GM12878 (cell line): ENCODE data around the gene C2. TPM values are rescaled to one million over a fixed set of nuclear protein-coding genes. Genes with fewer than 3 reads are reported as not detected.

Experiments
- EGR1 ChIP-seq, 2 experiments: IDR thresholded peaks; 1 replicate in 1 of 2; 2 replicates in 1 of 2; pipeline ENCODE4 v1.6.1; 2011 to 2012; ENCODE audit warnings: low read depth in 2 of 2, low read length in 2 of 2, borderline replicate concordance in 1 of 2, mild to moderate bottlenecking in 1 of 2, moderate library complexity in 1 of 2
- FOXM1 ChIP-seq: IDR thresholded peaks from 2 replicates; pipeline ENCODE4 v1.6.1; 2012; ENCODE audit warnings: low read depth, mild to moderate bottlenecking, inconsistent platforms, low read length, moderate library complexity
- JUNB ChIP-seq: IDR thresholded peaks from 2 replicates; pipeline ENCODE4 v1.6.1; 2016; ENCODE audit warnings: antibody characterized with exemption, mild to moderate bottlenecking
- MYB ChIP-seq: fragments of 150-350 bp; IDR thresholded peaks from 2 replicates; pipeline ENCODE4 v1.6.1; 2014; ENCODE audit warnings: mild to moderate bottlenecking, low read depth, low read length, borderline replicate concordance
- NBN ChIP-seq: fragments of 450-650 bp; IDR thresholded peaks from 2 replicates; pipeline ENCODE4 v1.6.1; 2016
- NFYA ChIP-seq: IDR thresholded peaks from 2 replicates; pipeline ENCODE4 v1.6.1; 2011; ENCODE audit warnings: low read depth, mild to moderate bottlenecking, low read length, improper control_type of control experiment, borderline replicate concordance
- NRF1 ChIP-seq: conservative IDR thresholded peaks from 2 replicates; pipeline ENCODE4 v1.6.1; 2011; ENCODE audit warnings: mild to moderate bottlenecking, low read depth, low read length, improper control_type of control experiment
- RAD51 ChIP-seq: fragments of 450-650 bp; IDR thresholded peaks from 2 replicates; pipeline ENCODE4 v1.6.1; 2016; ENCODE audit warnings: moderate library complexity, mild to moderate bottlenecking, inconsistent platforms
- RELA ChIP-seq: fragments of 450-650 bp; IDR thresholded peaks from 2 replicates; pipeline ENCODE4 v1.8.0; 2014; ENCODE audit warnings: borderline replicate concordance; ENCODE audit not compliant: partially characterized antibody
- RUNX3 ChIP-seq: IDR thresholded peaks from 2 replicates; pipeline ENCODE4 v1.6.1; 2012; ENCODE audit warnings: low read length, inconsistent platforms
- SP1 ChIP-seq: IDR thresholded peaks from one replicate; pipeline ENCODE4 v1.6.1; 2011; ENCODE audit warnings: low read depth, low read length
- TCF3 ChIP-seq: IDR thresholded peaks from 2 replicates; pipeline ENCODE4 v1.6.1; 2012; ENCODE audit warnings: low read depth, mild to moderate bottlenecking, low read length, borderline replicate concordance; ENCODE audit not compliant: insufficient read depth
- polyA plus RNA-seq, 11 experiments: library from polyadenylated mRNA; depleted of rRNA in 4 of 11; unstranded in 6 of 11; stranded (reverse) in 5 of 11; fragments of >200 nt; fragmentation: Nextera tagmentation in 4 of 11; fragmentation: Illumina TruSeq in 1 of 11; extraction: Ambion mirVana in 4 of 11; extraction: Trizol in 1 of 11; gene quantifications; 1 replicate in 1 of 11; 2 replicates in 10 of 11; pipeline versions ENCODE4 v1.2.1 to v1.2.3, GENCODE V29; 2011 to 2016; ENCODE audit warnings: inconsistent platforms in 2 of 11, missing spikeins in 2 of 11, low read depth in 1 of 11
- total RNA-seq, 4 experiments: library from RNA; depleted of rRNA in 3 of 4; stranded (reverse); fragments of >200 nt in 3 of 4; fragmentation: Illumina TruSeq in 1 of 4; extraction: Trizol in 1 of 4; gene quantifications; 2 replicates each; pipeline versions ENCODE4 v1.2.1 to v1.2.3, GENCODE V29; 2013 to 2021
- TF ChIP-seq, protein P1 (sequence below): IDR thresholded peaks from 2 replicates; pipeline ENCODE4 v1.6.1; 2011; ENCODE audit warnings: mild to moderate bottlenecking, low read depth, low read length, moderate library complexity; ENCODE audit not compliant: insufficient replicate concordance
- TF ChIP-seq, protein P2 (sequence below), 3 experiments: IDR thresholded peaks in 2 of 3; conservative IDR thresholded peaks in 1 of 3; 2 replicates each; pipeline ENCODE4 v1.5.1; 2011; ENCODE audit warnings: low read depth in 3 of 3, low read length in 3 of 3, mild to moderate bottlenecking in 3 of 3, control low read depth in 2 of 3, moderate library complexity in 2 of 3, inconsistent platforms in 1 of 3, mixed read lengths in 1 of 3; ENCODE audit not compliant: control insufficient read depth in 2 of 3, insufficient read depth in 1 of 3; ENCODE audit errors: extremely low read depth in 1 of 3
- TF ChIP-seq, protein P3 (sequence below): IDR thresholded peaks from 2 replicates; pipeline ENCODE4 v1.6.1; 2012; ENCODE audit warnings: low read length, inconsistent platforms
- TF ChIP-seq, protein P4 (sequence below): fragments of 450-650 bp; IDR thresholded peaks from 2 replicates; pipeline ENCODE4 v1.6.1; 2017; ENCODE audit warnings: mild to moderate bottlenecking
- TF ChIP-seq, protein P5 (sequence below): fragments of 450-650 bp; conservative IDR thresholded peaks from 2 replicates; pipeline ENCODE4 v1.6.1; 2017; ENCODE audit warnings: mild to moderate bottlenecking, moderate library complexity

The C2 gene
- total and polyA plus RNA-seq, 10 of the 15 experiments (the other 5 are each of a cell fraction or from before 2014, with no cell fraction given) = 0.06 to 0.97 (median 0.21) TPM; not detected in 5

DNA sequence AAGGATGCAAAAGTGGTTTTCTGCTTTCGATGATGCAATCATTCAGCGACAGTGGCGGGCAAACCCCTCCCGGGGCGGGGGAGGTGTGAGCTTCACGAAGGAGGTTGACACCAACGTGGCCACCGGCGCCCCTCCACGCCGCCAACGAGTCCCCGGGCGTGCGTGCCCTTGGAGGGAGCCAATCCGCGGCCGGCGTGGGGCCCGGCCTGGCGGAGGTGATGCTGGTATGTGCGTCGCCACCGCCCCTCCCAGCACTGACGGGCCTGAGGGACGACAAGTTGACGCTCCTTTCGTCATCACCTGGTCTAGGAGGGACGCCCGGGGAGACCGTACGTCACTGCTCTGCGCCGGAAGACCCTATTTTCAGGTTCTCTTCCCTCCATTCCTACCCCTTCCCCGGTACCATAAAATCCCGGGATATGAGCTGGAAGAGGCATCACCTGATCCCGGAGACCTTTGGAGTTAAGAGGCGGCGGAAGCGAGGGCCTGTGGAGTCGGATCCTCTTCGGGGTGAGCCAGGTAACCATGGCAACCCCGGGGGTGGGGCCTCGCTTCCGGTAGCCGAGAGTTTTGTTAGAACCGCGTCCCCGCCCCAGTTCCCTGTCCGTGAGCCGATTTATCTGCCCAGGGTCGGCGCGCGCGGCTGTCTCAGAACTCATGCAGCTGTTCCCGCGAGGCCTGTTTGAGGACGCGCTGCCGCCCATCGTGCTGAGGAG, 44.6 kb downstream of the C2 start, which contains the start of gene DXO (continued):
- TF ChIP-seq, protein P1, sequence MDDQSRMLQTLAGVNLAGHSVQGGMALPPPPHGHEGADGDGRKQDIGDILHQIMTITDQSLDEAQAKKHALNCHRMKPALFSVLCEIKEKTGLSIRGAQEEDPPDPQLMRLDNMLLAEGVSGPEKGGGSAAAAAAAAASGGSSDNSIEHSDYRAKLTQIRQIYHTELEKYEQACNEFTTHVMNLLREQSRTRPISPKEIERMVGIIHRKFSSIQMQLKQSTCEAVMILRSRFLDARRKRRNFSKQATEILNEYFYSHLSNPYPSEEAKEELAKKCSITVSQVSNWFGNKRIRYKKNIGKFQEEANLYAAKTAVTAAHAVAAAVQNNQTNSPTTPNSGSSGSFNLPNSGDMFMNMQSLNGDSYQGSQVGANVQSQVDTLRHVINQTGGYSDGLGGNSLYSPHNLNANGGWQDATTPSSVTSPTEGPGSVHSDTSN = no peak
- TF ChIP-seq MYB (peak; percentile 21; the same call in 1 of the 2 replicates), TCF3 (0 out of 2 replicates have a peak, but pooled peaks have one; percentile 26), RELA (peak; percentile 85), NRF1 (0 out of 2 replicates have a peak, but pooled peaks have one; percentile 2), RAD51 (no peak; the same call in 1 of the 2 replicates), SP1 (peak; percentile 74), NFYA (no peak), RUNX3 (peak; percentile 91; the same call in 1 of the 2 replicates), JUNB (no peak; the same call in 1 of the 2 replicates), NBN (peak; percentile 100), EGR1 (IDR thresholded peaks at IDR 0.05; ENCODE audit: borderline replicate concordance in 1 of 2, low read depth in 2 of 2, low read length in 2 of 2) (peak; percentile 2 to 33; a peak in 2 of 3 replicates), FOXM1 (no peak)
- TF ChIP-seq, protein P2, sequence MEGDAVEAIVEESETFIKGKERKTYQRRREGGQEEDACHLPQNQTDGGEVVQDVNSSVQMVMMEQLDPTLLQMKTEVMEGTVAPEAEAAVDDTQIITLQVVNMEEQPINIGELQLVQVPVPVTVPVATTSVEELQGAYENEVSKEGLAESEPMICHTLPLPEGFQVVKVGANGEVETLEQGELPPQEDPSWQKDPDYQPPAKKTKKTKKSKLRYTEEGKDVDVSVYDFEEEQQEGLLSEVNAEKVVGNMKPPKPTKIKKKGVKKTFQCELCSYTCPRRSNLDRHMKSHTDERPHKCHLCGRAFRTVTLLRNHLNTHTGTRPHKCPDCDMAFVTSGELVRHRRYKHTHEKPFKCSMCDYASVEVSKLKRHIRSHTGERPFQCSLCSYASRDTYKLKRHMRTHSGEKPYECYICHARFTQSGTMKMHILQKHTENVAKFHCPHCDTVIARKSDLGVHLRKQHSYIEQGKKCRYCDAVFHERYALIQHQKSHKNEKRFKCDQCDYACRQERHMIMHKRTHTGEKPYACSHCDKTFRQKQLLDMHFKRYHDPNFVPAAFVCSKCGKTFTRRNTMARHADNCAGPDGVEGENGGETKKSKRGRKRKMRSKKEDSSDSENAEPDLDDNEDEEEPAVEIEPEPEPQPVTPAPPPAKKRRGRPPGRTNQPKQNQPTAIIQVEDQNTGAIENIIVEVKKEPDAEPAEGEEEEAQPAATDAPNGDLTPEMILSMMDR (IDR thresholded peaks at IDR 0.05 in 2 of 3, conservative IDR thresholded peaks at IDR 0.05 in 1 of 3; ENCODE audit: control insufficient read depth in 2 of 3, extremely low read depth in 1 of 3, insufficient read depth in 1 of 3, low read depth in 3 of 3, low read length in 3 of 3) = no peak
- TF ChIP-seq, protein P3, sequence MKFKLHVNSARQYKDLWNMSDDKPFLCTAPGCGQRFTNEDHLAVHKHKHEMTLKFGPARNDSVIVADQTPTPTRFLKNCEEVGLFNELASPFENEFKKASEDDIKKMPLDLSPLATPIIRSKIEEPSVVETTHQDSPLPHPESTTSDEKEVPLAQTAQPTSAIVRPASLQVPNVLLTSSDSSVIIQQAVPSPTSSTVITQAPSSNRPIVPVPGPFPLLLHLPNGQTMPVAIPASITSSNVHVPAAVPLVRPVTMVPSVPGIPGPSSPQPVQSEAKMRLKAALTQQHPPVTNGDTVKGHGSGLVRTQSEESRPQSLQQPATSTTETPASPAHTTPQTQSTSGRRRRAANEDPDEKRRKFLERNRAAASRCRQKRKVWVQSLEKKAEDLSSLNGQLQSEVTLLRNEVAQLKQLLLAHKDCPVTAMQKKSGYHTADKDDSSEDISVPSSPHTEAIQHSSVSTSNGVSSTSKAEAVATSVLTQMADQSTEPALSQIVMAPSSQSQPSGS = peak; percentile 96
- TF ChIP-seq, protein P4, sequence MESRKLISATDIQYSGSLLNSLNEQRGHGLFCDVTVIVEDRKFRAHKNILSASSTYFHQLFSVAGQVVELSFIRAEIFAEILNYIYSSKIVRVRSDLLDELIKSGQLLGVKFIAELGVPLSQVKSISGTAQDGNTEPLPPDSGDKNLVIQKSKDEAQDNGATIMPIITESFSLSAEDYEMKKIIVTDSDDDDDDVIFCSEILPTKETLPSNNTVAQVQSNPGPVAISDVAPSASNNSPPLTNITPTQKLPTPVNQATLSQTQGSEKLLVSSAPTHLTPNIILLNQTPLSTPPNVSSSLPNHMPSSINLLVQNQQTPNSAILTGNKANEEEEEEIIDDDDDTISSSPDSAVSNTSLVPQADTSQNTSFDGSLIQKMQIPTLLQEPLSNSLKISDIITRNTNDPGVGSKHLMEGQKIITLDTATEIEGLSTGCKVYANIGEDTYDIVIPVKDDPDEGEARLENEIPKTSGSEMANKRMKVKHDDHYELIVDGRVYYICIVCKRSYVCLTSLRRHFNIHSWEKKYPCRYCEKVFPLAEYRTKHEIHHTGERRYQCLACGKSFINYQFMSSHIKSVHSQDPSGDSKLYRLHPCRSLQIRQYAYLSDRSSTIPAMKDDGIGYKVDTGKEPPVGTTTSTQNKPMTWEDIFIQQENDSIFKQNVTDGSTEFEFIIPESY = 0 out of 2 replicates have a peak, but pooled peaks have one; percentile 34
- TF ChIP-seq, protein P5, sequence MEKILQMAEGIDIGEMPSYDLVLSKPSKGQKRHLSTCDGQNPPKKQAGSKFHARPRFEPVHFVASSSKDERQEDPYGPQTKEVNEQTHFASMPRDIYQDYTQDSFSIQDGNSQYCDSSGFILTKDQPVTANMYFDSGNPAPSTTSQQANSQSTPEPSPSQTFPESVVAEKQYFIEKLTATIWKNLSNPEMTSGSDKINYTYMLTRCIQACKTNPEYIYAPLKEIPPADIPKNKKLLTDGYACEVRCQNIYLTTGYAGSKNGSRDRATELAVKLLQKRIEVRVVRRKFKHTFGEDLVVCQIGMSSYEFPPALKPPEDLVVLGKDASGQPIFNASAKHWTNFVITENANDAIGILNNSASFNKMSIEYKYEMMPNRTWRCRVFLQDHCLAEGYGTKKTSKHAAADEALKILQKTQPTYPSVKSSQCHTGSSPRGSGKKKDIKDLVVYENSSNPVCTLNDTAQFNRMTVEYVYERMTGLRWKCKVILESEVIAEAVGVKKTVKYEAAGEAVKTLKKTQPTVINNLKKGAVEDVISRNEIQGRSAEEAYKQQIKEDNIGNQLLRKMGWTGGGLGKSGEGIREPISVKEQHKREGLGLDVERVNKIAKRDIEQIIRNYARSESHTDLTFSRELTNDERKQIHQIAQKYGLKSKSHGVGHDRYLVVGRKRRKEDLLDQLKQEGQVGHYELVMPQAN = peak; percentile 93
